HEK293 (cell line): Measurements from ENCODE around the gene SLC16A11.

Experiments
- ZNF133 ChIP-seq: fragments of 450-650 bp; formaldehyde crosslinking; IDR thresholded peaks from 2 replicates; pipeline ENCODE4 v1.5.1; 2016; ENCODE audit warnings: missing biosample characterization, missing genetic modification characterization
- TF ChIP-seq, protein P1 (sequence below): fragments of 450-650 bp; formaldehyde crosslinking; IDR thresholded peaks from 2 replicates; pipeline ENCODE4 v1.5.1; 2016; ENCODE audit warnings: missing biosample characterization, missing genetic modification characterization
- TF ChIP-seq, protein P2 (sequence below): fragments of 450-650 bp; formaldehyde crosslinking; IDR thresholded peaks from 2 replicates; pipeline ENCODE4 v1.5.1; 2016; ENCODE audit warnings: missing biosample characterization, missing genetic modification characterization

DNA sequence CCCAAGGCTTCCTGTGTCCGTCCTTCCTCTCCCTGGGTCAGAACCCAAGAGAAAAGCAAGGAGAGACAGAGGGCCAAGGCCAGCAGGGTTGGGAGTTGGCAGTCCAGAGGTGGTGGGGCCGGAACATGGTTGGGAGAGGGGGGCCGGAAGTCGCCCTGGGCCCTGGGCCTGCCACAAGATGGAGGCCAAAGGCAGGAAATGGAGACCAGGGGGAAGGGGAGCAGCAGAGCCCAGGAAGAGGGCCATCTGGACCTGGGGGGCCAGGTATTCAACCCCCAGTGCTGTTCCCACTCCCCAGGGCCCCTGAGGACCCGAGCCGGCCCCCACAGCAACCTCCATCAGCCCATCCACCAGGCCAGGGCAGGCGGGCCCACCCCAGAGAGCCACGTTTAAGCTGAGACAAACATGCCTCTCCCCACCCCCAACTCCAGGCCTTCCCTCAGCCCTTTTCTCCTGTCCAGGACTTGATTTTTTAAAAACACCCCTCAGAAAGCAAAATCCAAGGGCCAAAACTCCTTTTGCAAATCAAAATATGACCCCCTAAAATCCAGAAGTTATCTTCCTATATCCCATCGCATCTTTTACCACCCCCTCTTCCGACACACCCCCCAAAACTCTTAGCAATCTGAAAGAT lies 25.4 kb downstream of the SLC16A11 start:
- TF ChIP-seq, protein P1, sequence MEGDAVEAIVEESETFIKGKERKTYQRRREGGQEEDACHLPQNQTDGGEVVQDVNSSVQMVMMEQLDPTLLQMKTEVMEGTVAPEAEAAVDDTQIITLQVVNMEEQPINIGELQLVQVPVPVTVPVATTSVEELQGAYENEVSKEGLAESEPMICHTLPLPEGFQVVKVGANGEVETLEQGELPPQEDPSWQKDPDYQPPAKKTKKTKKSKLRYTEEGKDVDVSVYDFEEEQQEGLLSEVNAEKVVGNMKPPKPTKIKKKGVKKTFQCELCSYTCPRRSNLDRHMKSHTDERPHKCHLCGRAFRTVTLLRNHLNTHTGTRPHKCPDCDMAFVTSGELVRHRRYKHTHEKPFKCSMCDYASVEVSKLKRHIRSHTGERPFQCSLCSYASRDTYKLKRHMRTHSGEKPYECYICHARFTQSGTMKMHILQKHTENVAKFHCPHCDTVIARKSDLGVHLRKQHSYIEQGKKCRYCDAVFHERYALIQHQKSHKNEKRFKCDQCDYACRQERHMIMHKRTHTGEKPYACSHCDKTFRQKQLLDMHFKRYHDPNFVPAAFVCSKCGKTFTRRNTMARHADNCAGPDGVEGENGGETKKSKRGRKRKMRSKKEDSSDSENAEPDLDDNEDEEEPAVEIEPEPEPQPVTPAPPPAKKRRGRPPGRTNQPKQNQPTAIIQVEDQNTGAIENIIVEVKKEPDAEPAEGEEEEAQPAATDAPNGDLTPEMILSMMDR (tag by site-specific recombination), result no peak
- TF ChIP-seq ZNF133, result no peak
- TF ChIP-seq, protein P2, sequence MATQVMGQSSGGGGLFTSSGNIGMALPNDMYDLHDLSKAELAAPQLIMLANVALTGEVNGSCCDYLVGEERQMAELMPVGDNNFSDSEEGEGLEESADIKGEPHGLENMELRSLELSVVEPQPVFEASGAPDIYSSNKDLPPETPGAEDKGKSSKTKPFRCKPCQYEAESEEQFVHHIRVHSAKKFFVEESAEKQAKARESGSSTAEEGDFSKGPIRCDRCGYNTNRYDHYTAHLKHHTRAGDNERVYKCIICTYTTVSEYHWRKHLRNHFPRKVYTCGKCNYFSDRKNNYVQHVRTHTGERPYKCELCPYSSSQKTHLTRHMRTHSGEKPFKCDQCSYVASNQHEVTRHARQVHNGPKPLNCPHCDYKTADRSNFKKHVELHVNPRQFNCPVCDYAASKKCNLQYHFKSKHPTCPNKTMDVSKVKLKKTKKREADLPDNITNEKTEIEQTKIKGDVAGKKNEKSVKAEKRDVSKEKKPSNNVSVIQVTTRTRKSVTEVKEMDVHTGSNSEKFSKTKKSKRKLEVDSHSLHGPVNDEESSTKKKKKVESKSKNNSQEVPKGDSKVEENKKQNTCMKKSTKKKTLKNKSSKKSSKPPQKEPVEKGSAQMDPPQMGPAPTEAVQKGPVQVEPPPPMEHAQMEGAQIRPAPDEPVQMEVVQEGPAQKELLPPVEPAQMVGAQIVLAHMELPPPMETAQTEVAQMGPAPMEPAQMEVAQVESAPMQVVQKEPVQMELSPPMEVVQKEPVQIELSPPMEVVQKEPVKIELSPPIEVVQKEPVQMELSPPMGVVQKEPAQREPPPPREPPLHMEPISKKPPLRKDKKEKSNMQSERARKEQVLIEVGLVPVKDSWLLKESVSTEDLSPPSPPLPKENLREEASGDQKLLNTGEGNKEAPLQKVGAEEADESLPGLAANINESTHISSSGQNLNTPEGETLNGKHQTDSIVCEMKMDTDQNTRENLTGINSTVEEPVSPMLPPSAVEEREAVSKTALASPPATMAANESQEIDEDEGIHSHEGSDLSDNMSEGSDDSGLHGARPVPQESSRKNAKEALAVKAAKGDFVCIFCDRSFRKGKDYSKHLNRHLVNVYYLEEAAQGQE (tag by site-specific recombination), result no peak
